ENCODE results near the gene SMIM10L2A.
"Not testable (repeated sequence)": the region's sequence is repeated elsewhere in the genome, so short reads cannot be mapped to it uniquely, and the experiment has no call there.

The SMIM10L2A gene

GRCh38 chrX:135423173-135423864 lies 1.6 kb downstream of the SMIM10L2A start:
- DNase-seq (ENCODE audit: low read depth, low spot score): not testable (repeated sequence)

- DNase-seq (ENCODE audit: low read depth, low spot score): no peak
Measured at GRCh38 chrX:135424469-135424868, 2.7 kb downstream of the SMIM10L2A start.

GRCh38 chrX:135425026-135425965 lies 3.6 kb downstream of the SMIM10L2A start:
- no peak for DNase-seq (ENCODE audit: low read depth, low spot score)

GRCh38 chrX:135429429-135429828 lies 7.7 kb downstream of the SMIM10L2A start:
- DNase-seq (ENCODE audit: low read depth, low spot score): no peak

GRCh38 chrX:135431886-135432285 lies 10.1 kb downstream of the SMIM10L2A start:
- no peak for DNase-seq (ENCODE audit: low read depth, low spot score)

GRCh38 chrX:135432453-135432852 lies 10.7 kb downstream of the SMIM10L2A start:
- no peak for DNase-seq (ENCODE audit: low read depth, low spot score)

GRCh38 chrX:135432881-135433521 lies 11.3 kb downstream of the SMIM10L2A start:
- DNase-seq (ENCODE audit: low read depth, low spot score): no peak

GRCh38 chrX:135433531-135434257 lies 11.9 kb downstream of the SMIM10L2A start:
- DNase-seq (ENCODE audit: low read depth, low spot score): no peak

- no peak for DNase-seq (ENCODE audit: low read depth, low spot score)
Measured at GRCh38 chrX:135434258-135435138, 12.8 kb downstream of the SMIM10L2A start.

GRCh38 chrX:135435139-135435922 lies 13.6 kb downstream of the SMIM10L2A start:
- no peak for DNase-seq (ENCODE audit: low read depth, low spot score)

- no peak for DNase-seq (ENCODE audit: low read depth, low spot score)
Measured at GRCh38 chrX:135435933-135436332, 14.2 kb downstream of the SMIM10L2A start.

- no peak for DNase-seq (ENCODE audit: low read depth, low spot score)
Measured at GRCh38 chrX:135436456-135436855, 14.7 kb downstream of the SMIM10L2A start.

GRCh38 chrX:135436966-135437866 lies 15.5 kb downstream of the SMIM10L2A start:
- DNase-seq (ENCODE audit: low read depth, low spot score): no peak

GRCh38 chrX:135437867-135438733 lies 16.4 kb downstream of the SMIM10L2A start:
- DNase-seq (ENCODE audit: low read depth, low spot score): no peak

- DNase-seq (ENCODE audit: low read depth, low spot score): no peak
Measured at GRCh38 chrX:135438734-135439043, 16.9 kb downstream of the SMIM10L2A start.

GRCh38 chrX:135449637-135450550 lies 28.1 kb downstream of the SMIM10L2A start:
- no peak for DNase-seq (ENCODE audit: low read depth, low spot score)

- DNase-seq (ENCODE audit: low read depth, low spot score): no peak
Measured at GRCh38 chrX:135453381-135453780, 31.6 kb downstream of the SMIM10L2A start.

Data from activated naive CD8-positive, alpha-beta T cell treated with anti-CD3 and anti-CD28 coated beads, Interleukin-2, amount 50 U/mL, for 16 hours (primary cell).